ENCODE measurements around the gene CASP8. TPM values are rescaled to one million over a fixed set of nuclear protein-coding genes. Genes with fewer than 3 reads are reported as not detected.

CASP8 gene
- total and polyA plus RNA-seq, 2 donors (not counting 3 experiments of a cell fraction or from before 2014, with no cell fraction given): 5.3 to 5.8 TPM

GRCh38 chr2:201320257-201320656, 59.9 kb downstream of the CASP8 start:
- no peak overlapping the region for H3K9ac ChIP-seq (replicated peaks; ENCODE audit: extremely low read depth, insufficient read depth, low read length)
- CTCF ChIA-PET: no interaction called here

More at GRCh38 chr2:201320257-201320656, 59.9 kb downstream of the CASP8 start:
- Histone ChIP-seq H4K20me1 (replicated peaks; ENCODE audit: control insufficient read depth, extremely low read depth, insufficient read depth, low read length) (no peaks in the 10 kb centered on the region), H3K9me1 (replicated peaks; ENCODE audit: control insufficient read depth, extremely low read depth, insufficient read depth, low read length) (no peaks in the 10 kb centered on the region), H2AFZ (ENCODE audit: low read depth, low read length) (no peak overlapping the region), H3K27me3 (ENCODE audit: control insufficient read depth in 2 of 2, insufficient read depth in 2 of 2, low read length in 2 of 2) (no peaks in the 10 kb centered on the region), H3K79me2 (ENCODE audit: control insufficient read depth, insufficient read depth, low read length) (no peaks in the 10 kb centered on the region), H3K4me3 (replicated peaks in 1 of 3; ENCODE audit: insufficient read depth in 1 of 3, low read depth in 1 of 3, low read length in 3 of 3) (no peak overlapping the region), H3K27ac (ENCODE audit: insufficient read depth, low read depth, low read length) (no peak overlapping the region), H3K36me3 (ENCODE audit: control insufficient read depth in 2 of 2, extremely low read depth in 1 of 2, insufficient read depth in 2 of 2, low read length in 2 of 2) (no peaks in the 10 kb centered on the region), H3K4me2 (ENCODE audit: insufficient read depth, low read length) (no peak overlapping the region), H3K4me1 (ENCODE audit: control insufficient read depth, extremely low read depth, insufficient read depth, low read length) (no peaks in the 10 kb centered on the region), H3K9me3 (replicated peaks; ENCODE audit: control insufficient read depth, insufficient read depth, low read length) (no peaks in the 10 kb centered on the region)
- POLR2A ChIA-PET: no interaction called here
- no peak for DNase-seq (ENCODE audit: low read depth, low spot score)
- no TSS peak for BruUV-seq (replicated peaks)
- dilution Hi-C loops (cut with MboI; ENCODE audit: extremely low pct_ligation_motif_present, low sequenced_read_pairs): no loop called here
- intact Hi-C loops (cut with micrococcal nuclease): no loop called here
- TF ChIP-seq MAX (IDR thresholded peaks at IDR 0.05; ENCODE audit: insufficient read depth, insufficient read length) (no peak), POLR2AphosphoS5 (IDR thresholded peaks at IDR 0.05; ENCODE audit: insufficient read depth, low read depth, low read length) (no peak), CTCF (IDR thresholded peaks at IDR 0.05; ENCODE audit: extremely low read depth in 1 of 2, insufficient read depth in 1 of 2, low read depth in 1 of 2, low read length in 2 of 2) (no peak), EZH2 (IDR thresholded peaks at IDR 0.05; ENCODE audit: borderline replicate concordance, low read depth, low read length, severe bottlenecking) (no peak), JUN (IDR thresholded peaks at IDR 0.05; ENCODE audit: borderline replicate concordance, insufficient read depth, insufficient read length, low read depth) (no peak), GATA2 (IDR thresholded peaks at IDR 0.05; ENCODE audit: insufficient read depth, insufficient read length, low read depth, low read length) (no peak), MYC (IDR thresholded peaks at IDR 0.05; ENCODE audit: low read depth, low read length) (no peak), FOS (IDR thresholded peaks at IDR 0.05; ENCODE audit: borderline replicate concordance, insufficient read depth, low read length) (no peak)
- FAIRE-seq: no peak
